ENCODE data around the gene ZIC4. TPM values are rescaled to one million over a fixed set of nuclear protein-coding genes. Genes with fewer than 3 reads are reported as not detected.

The ZIC4 gene
- total RNA-seq, 4 donors from 2014 or later = 0.19 to 0.47 (median 0.39) TPM; not detected in 1

DNA sequence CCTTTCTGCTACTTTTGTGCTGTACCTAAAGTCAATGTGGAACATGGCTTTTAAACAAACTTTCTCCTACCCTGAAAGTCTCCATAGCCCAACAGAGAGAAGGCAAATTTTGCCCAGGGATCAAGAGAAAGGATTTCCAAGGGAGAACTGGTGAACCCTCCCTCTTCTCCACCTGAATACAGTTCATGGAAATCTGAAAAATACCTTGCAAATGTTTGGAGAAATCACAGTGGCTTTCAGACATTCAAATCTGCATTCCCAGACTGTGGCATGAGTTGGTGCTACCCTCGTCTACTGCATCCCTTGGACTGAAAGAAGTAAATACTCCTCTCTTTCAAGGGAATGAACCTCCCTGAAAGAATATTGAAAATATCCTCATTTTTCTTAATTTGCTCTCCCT is 38.7 kb downstream of the ZIC4 start:
- Histone ChIP-seq H3K4me1 (peaks cover 0 to 3% of the 10 kb centered on the region in 2 donors), H3K27ac (no peak overlapping the region), H3K36me3 (no peaks in the 10 kb centered on the region), H3K27me3 (peaks cover 64 to 69% (median 65%) of the 10 kb centered on the region in 3 donors), H3K9me3 (no peaks in the 10 kb centered on the region), H3K4me3 (no peak overlapping the region)
- ATAC-seq = no peak
- TF ChIP-seq POLR2A (IDR thresholded peaks at IDR 0.05) = no peak
- TF ChIP-seq, protein P1, sequence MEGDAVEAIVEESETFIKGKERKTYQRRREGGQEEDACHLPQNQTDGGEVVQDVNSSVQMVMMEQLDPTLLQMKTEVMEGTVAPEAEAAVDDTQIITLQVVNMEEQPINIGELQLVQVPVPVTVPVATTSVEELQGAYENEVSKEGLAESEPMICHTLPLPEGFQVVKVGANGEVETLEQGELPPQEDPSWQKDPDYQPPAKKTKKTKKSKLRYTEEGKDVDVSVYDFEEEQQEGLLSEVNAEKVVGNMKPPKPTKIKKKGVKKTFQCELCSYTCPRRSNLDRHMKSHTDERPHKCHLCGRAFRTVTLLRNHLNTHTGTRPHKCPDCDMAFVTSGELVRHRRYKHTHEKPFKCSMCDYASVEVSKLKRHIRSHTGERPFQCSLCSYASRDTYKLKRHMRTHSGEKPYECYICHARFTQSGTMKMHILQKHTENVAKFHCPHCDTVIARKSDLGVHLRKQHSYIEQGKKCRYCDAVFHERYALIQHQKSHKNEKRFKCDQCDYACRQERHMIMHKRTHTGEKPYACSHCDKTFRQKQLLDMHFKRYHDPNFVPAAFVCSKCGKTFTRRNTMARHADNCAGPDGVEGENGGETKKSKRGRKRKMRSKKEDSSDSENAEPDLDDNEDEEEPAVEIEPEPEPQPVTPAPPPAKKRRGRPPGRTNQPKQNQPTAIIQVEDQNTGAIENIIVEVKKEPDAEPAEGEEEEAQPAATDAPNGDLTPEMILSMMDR (IDR thresholded peaks at IDR 0.05 in 4 of 5, conservative IDR thresholded peaks at IDR 0.05 in 1 of 5) = no peak
- in situ Hi-C loops (cut with MboI; ENCODE audit: low sequenced_read_pairs in 4 of 4) = no loop called here
- DNase-seq = no peak
- intact Hi-C loops (cut with DNase I; ENCODE audit: low total_unique reads) = no loop called here

DNA sequence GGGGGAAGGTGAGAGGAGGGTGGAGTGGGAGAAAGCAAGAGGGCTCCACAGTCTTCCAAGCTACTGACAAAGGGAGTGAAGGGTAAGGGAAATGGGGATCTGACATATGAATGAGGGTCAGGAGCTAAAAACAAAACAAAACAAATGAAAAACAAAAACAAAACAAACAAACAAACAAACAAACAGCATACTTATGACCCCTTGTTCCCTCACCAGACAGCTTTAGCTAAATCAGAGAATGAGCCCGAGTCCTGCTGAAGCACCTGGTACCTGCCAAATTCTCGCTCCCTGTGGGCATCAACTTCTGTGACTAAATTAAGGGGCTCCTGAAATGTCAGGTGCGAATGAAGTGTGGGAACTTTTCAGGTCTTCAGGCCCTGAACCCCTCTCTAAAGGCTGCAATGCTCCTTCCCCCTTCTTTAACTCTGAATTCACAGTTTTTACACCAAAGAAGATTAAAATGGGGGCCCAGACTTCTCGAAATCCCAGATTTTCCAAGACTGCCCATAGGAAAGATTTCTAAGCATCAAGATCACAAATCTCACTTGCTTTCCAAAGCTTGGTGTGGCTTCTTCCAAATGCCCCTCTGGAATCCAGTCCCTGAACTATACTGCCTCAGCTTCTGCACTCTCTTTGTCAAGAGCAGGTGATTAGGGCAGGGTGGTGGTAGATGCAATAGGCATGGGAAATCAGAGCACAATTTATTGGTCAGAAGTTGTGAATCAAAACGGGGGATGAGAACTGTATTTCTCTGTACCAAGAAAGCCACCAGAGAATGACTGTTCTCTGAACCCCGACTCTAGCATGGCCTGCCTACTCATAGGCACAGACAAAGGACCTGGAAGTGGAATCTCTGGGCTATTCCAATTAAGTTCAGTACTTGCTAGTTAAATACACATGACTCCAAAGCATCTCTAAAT is 40.9 kb downstream of the ZIC4 start:
- intact Hi-C loops (cut with DNase I; ENCODE audit: low total_unique reads) = no loop called here
- H3K27me3 ChIP-seq = peaks cover 49 to 52% (median 50%) of the 10 kb centered on the region in 3 donors
- no peak for ATAC-seq

DNA sequence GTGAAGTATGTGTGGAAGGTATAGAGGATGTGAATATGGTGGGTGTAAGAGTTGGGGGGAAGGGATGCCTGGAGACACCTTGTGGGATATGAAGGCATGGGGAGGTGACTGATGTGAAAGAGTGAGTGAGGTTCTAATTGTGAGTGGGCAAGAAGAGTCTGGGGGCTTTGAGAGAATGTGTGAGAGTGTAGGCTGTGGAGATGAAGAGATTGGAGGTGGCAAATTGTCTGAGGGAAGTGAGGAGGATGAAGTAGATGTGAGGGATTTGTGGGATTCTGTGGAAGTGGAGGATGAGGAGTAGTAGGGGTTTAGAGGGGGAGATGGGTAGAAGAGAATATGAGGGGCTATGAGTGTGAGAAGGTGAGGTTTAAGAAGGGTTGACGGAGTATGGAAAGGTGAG is 41.6 kb downstream of the ZIC4 start:
- DNase-seq (no peak), ATAC-seq (no peak)
- Histone ChIP-seq H3K9me3 (no peaks in the 10 kb centered on the region), H3K27me3 (peaks cover 43 to 52% (median 49%) of the 10 kb centered on the region in 3 donors), H3K4me1 (peaks cover 0 to 3% of the 10 kb centered on the region in 2 donors), H3K36me3 (no peaks in the 10 kb centered on the region), H3K4me3 (no peak overlapping the region), H3K27ac (no peak overlapping the region)
- in situ Hi-C loops (cut with MboI; ENCODE audit: low sequenced_read_pairs in 4 of 4) = no loop called here
- intact Hi-C loops (cut with DNase I; ENCODE audit: low total_unique reads) = no loop called here
- TF ChIP-seq, protein P1 (IDR thresholded peaks at IDR 0.05 in 4 of 5, conservative IDR thresholded peaks at IDR 0.05 in 1 of 5) = no peak
- TF ChIP-seq POLR2A (IDR thresholded peaks at IDR 0.05) = no peak

More for the DNA sequence above, 40.9 kb downstream of the ZIC4 start:
- Histone ChIP-seq H3K9me3 (no peaks in the 10 kb centered on the region), H3K36me3 (no peaks in the 10 kb centered on the region), H3K4me1 (peaks cover 0 to 3% of the 10 kb centered on the region in 2 donors), H3K27ac (no peak overlapping the region), H3K4me3 (no peak overlapping the region)
- DNase-seq = no peak
- in situ Hi-C loops (cut with MboI; ENCODE audit: low sequenced_read_pairs in 4 of 4) = no loop called here
- TF ChIP-seq POLR2A (IDR thresholded peaks at IDR 0.05) = no peak
- TF ChIP-seq, protein P1 (IDR thresholded peaks at IDR 0.05 in 4 of 5, conservative IDR thresholded peaks at IDR 0.05 in 1 of 5) = no peak

DNA sequence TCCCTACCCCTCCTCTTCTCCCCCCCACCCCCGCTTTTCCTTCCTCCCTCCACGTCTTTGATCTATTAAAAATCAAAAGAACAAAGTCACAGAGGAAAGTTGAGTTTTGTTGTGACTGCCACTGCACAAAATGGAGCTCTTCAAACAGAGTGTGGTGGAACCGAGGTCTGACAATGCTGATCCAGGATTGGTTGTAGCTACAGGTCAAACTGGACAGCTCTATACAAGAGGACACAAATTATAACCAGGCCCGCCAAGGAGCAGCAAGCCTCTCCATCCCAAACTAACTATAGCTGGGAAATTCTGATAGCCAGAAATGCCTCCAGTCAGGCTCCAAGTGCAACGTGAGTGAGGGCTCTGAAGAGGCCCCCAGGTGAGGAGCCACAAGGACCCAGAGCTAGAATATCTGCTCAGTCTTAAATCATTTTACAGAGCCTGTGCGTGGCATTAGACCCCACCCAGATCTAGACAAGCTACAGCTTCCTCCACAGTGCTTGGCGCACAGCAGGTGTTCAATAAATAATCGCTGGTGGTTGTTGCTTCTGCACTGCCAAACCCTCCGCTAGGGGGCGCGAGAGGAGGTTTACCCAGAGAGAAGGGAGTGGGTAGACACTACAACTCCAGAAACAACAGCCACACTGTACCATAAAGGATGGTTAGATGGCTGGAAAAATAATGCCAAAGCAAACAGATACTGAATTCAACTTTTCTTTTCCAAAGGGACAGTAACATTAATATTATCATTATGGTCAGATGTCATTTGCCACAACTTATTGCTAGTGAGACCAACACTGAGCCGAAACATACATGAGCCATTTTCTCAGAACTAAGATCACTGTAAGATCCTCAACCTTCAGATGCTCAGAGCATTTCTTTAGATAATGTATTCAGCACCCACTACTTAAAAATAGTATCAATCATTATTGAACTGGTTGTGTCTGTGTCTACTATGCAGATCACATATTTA is 44.6 kb downstream of the ZIC4 start:
- peaks cover 45 to 50% (median 48%) of the 10 kb centered on the region in 3 donors for H3K27me3 ChIP-seq
- H3K4me3 ChIP-seq = no peak overlapping the region
- H3K27ac ChIP-seq = no peak overlapping the region
- ATAC-seq (peak in 1 of 2 donors; percentile 60), DNase-seq (peak in 1 of 2 donors; percentile 33)
- intact Hi-C loops (cut with DNase I; ENCODE audit: low total_unique reads) = no loop called here
- in situ Hi-C loops (cut with MboI; ENCODE audit: low sequenced_read_pairs in 4 of 4) = no loop called here
- no peaks in the 10 kb centered on the region for H3K4me1 ChIP-seq
- TF ChIP-seq, protein P1 (IDR thresholded peaks at IDR 0.05 in 4 of 5, conservative IDR thresholded peaks at IDR 0.05 in 1 of 5) = peak; percentile 13 to 69 (median 55)
- TF ChIP-seq POLR2A (IDR thresholded peaks at IDR 0.05) = no peak
- no peaks in the 10 kb centered on the region for H3K36me3 ChIP-seq
- no peaks in the 10 kb centered on the region for H3K9me3 ChIP-seq
